Measurements from ENCODE around the gene SPDYC. TPM values are rescaled to one million over a fixed set of nuclear protein-coding genes. Genes with fewer than 3 reads are reported as not detected.

Gene SPDYC
- total RNA-seq, 1 donor from 2014 or later: not detected

DNA sequence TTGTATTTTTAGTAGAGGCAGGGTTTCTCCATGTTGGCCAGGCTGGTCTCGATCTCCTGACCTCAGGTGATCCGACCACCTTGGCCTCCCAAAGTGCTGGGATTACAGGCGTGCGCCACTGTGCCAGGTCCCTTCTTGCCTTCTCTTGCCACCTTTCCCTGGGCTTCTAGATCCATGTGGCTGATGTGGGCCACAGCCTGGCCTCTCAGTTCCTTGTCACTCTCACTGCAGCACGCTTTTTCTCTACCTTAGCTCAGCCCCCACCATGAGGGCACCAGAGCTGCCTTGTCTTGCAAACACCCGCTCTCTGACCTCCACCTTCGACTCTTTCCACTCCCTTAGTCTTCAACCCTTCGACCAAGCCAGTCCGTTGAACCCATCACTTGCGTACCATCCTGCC is 19.2 kb downstream of the SPDYC start:
- H3K9me3 ChIP-seq: no peaks in the 10 kb centered on the region
- no peak for TF ChIP-seq CTCF (IDR thresholded peaks at IDR 0.05)
- no peaks in the 10 kb centered on the region for H3K4me1 ChIP-seq
- H3K4me3 ChIP-seq: no peak overlapping the region
- peaks cover 54 to 77% of the 10 kb centered on the region in 2 donors for H3K36me3 ChIP-seq
- no peak for DNase-seq (ENCODE audit: low spot score in 2 of 2)
- intact Hi-C loops (cut with DNase I): no loop called here
- H3K27me3 ChIP-seq: no peaks in the 10 kb centered on the region
- no peak overlapping the region for H3K27ac ChIP-seq

DNA sequence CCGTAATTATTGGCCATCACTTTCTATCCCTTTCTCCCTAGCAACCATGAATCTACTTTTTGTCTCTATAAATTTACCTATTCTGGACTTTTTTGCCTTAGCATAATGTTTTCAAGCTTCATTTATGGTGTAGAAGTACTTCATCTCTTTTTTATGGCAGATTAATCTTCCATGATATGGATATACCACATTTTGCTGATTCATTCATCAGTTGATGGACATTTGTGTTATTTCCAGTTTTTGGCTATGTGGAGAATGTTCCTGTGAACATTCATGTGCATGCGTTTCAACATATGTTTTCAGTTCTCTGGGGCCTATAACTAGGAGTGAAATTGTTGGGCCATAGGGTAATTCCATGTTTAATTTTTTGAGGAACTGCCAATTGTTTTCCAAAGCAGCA is 24.5 kb downstream of the SPDYC start:
- H3K4me3 ChIP-seq: no peak overlapping the region
- no peak for TF ChIP-seq CTCF (IDR thresholded peaks at IDR 0.05)
- no peak overlapping the region for H3K27ac ChIP-seq
- no peaks in the 10 kb centered on the region for H3K4me1 ChIP-seq
- H3K9me3 ChIP-seq: no peaks in the 10 kb centered on the region
- H3K36me3 ChIP-seq: peaks cover 52 to 77% of the 10 kb centered on the region in 2 donors
- H3K27me3 ChIP-seq: no peaks in the 10 kb centered on the region
- intact Hi-C loops (cut with DNase I): no loop called here
- DNase-seq (ENCODE audit: low spot score in 2 of 2): no peak

GRCh38 chr11:65204143-65204542 is 34.1 kb downstream of the SPDYC start:
- peak in 1 of 2 donors; percentile 52 for DNase-seq (ENCODE audit: low spot score in 2 of 2)
- peaks cover 79 to 85% of the 10 kb centered on the region in 2 donors for H3K36me3 ChIP-seq
- intact Hi-C loops (cut with DNase I): no loop called here

GRCh38 chr11:65204646-65205601 is 34.9 kb downstream of the SPDYC start:
- H3K4me3 ChIP-seq: no peak overlapping the region
- intact Hi-C loops (cut with DNase I): no loop called here
- H3K36me3 ChIP-seq: peaks cover 79 to 90% of the 10 kb centered on the region in 2 donors
- H3K27ac ChIP-seq: no peak overlapping the region
- peak; percentile 69 to 87 (median 73) for TF ChIP-seq CTCF (IDR thresholded peaks at IDR 0.05)
- peak in 1 of 2 donors; percentile 63 for DNase-seq (ENCODE audit: low spot score in 2 of 2)
- H3K27me3 ChIP-seq: no peaks in the 10 kb centered on the region
- no peaks in the 10 kb centered on the region for H3K9me3 ChIP-seq
- no peaks in the 10 kb centered on the region for H3K4me1 ChIP-seq

More at GRCh38 chr11:65204143-65204542, 34.1 kb downstream of the SPDYC start:
- Histone ChIP-seq H3K9me3 (no peaks in the 10 kb centered on the region), H3K27me3 (no peaks in the 10 kb centered on the region), H3K27ac (no peak overlapping the region), H3K4me3 (no peak overlapping the region), H3K4me1 (no peaks in the 10 kb centered on the region)
- TF ChIP-seq CTCF (IDR thresholded peaks at IDR 0.05): no peak

DNA sequence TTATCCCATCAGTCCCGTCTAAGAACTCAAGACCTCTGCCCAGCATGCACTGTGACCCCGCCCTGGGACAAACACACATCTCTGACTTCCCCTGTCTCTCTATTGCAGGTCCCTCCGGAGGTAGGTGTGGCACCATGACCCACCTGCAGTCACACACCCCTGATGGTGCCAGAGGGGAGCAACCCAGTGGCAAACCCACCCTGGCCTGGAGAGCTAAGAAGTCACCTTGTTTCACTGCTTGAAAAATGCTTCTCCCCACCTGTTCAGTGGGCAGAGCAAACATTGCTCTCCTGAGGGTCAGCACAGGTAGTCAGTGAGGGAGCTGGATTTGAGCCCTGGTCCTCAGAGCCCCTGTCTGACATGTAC is 35.6 kb downstream of the SPDYC start:
- Histone ChIP-seq H3K27me3 (no peaks in the 10 kb centered on the region), H3K4me1 (no peaks in the 10 kb centered on the region), H3K9me3 (no peaks in the 10 kb centered on the region), H3K27ac (no peak overlapping the region), H3K4me3 (no peak overlapping the region), H3K36me3 (peaks cover 80 to 91% of the 10 kb centered on the region in 2 donors)
- intact Hi-C loops (cut with DNase I): no loop called here
- no peak for TF ChIP-seq CTCF (IDR thresholded peaks at IDR 0.05)
- peak in 1 of 2 donors; percentile 37 for DNase-seq (ENCODE audit: low spot score in 2 of 2)
